ENCODE results near the gene SND1.
"Not testable (repeated sequence)": the region's sequence is repeated elsewhere in the genome, so short reads cannot be mapped to it uniquely, and the experiment has no call there.

The SND1 gene

GRCh38 chr7:127666602-127667001 lies 14.6 kb downstream of the SND1 start:
- no peaks in the 10 kb centered on the region for H3K9me3 Mint-ChIP-seq
- H3K36me3 Mint-ChIP-seq (ENCODE audit: low read depth), result peaks cover 85% of the 10 kb centered on the region
- no peak overlapping the region for H3K4me3 Mint-ChIP-seq
- peaks cover 73% of the 10 kb centered on the region for H3K4me1 Mint-ChIP-seq (ENCODE audit: low read depth)
- peak overlapping the region; percentile 94 for H3K27ac Mint-ChIP-seq
- no peak for DNase-seq
- no peaks in the 10 kb centered on the region for H3K27me3 Mint-ChIP-seq

GRCh38 chr7:127667017-127667670 lies 15.2 kb downstream of the SND1 start:
- Mint-ChIP-seq H3K9me3 (no peaks in the 10 kb centered on the region), H3K4me1 (ENCODE audit: low read depth) (peaks cover 75% of the 10 kb centered on the region), H3K4me3 (peak overlapping the region; percentile 27), H3K36me3 (ENCODE audit: low read depth) (peaks cover 86% of the 10 kb centered on the region), H3K27ac (peak overlapping the region; percentile 94), H3K27me3 (no peaks in the 10 kb centered on the region)
- no peak for DNase-seq

GRCh38 chr7:127667759-127668530 lies 16.0 kb downstream of the SND1 start:
- Mint-ChIP-seq H3K27me3 (no peaks in the 10 kb centered on the region), H3K36me3 (ENCODE audit: low read depth) (peaks cover 87% of the 10 kb centered on the region), H3K4me1 (ENCODE audit: low read depth) (peaks cover 74% of the 10 kb centered on the region), H3K27ac (peak overlapping the region; percentile 94), H3K4me3 (peak overlapping the region; percentile 27), H3K9me3 (no peaks in the 10 kb centered on the region)
- DNase-seq, result no peak

GRCh38 chr7:127671341-127671740 lies 19.3 kb downstream of the SND1 start:
- no peaks in the 10 kb centered on the region for H3K9me3 Mint-ChIP-seq
- H3K36me3 Mint-ChIP-seq (ENCODE audit: low read depth), result peaks cover 87% of the 10 kb centered on the region
- no peak for DNase-seq
- no peak overlapping the region for H3K27ac Mint-ChIP-seq
- H3K4me3 Mint-ChIP-seq, result no peak overlapping the region
- H3K4me1 Mint-ChIP-seq (ENCODE audit: low read depth), result peaks cover 62% of the 10 kb centered on the region
- no peaks in the 10 kb centered on the region for H3K27me3 Mint-ChIP-seq

- H3K27ac Mint-ChIP-seq, result no peak overlapping the region
- H3K9me3 Mint-ChIP-seq, result peaks cover 6% of the 10 kb centered on the region
- H3K27me3 Mint-ChIP-seq, result no peaks in the 10 kb centered on the region
- peaks cover 48% of the 10 kb centered on the region for H3K4me1 Mint-ChIP-seq (ENCODE audit: low read depth)
- no peak overlapping the region for H3K4me3 Mint-ChIP-seq
- no peak for DNase-seq
- peaks cover 90% of the 10 kb centered on the region for H3K36me3 Mint-ChIP-seq (ENCODE audit: low read depth)
Measured at GRCh38 chr7:127673902-127674301, 21.9 kb downstream of the SND1 start.

- H3K4me1 Mint-ChIP-seq (ENCODE audit: low read depth), result peaks cover 46% of the 10 kb centered on the region
- peaks cover 90% of the 10 kb centered on the region for H3K36me3 Mint-ChIP-seq (ENCODE audit: low read depth)
- no peak overlapping the region for H3K27ac Mint-ChIP-seq
- H3K9me3 Mint-ChIP-seq, result peaks cover 7% of the 10 kb centered on the region
- DNase-seq, result no peak
- no peak overlapping the region for H3K4me3 Mint-ChIP-seq
- H3K27me3 Mint-ChIP-seq, result no peaks in the 10 kb centered on the region
Measured at GRCh38 chr7:127674361-127674760, 22.4 kb downstream of the SND1 start.

GRCh38 chr7:127674923-127675322 lies 22.9 kb downstream of the SND1 start:
- Mint-ChIP-seq H3K4me1 (ENCODE audit: low read depth) (peaks cover 46% of the 10 kb centered on the region), H3K9me3 (peaks cover 13% of the 10 kb centered on the region), H3K36me3 (ENCODE audit: low read depth) (peaks cover 91% of the 10 kb centered on the region)
- H3K4me3 Mint-ChIP-seq, H3K27me3 Mint-ChIP-seq, H3K27ac Mint-ChIP-seq, DNase-seq: not testable (repeated sequence)

- H3K4me3 Mint-ChIP-seq, result no peak overlapping the region
- no peak for DNase-seq
- H3K36me3 Mint-ChIP-seq (ENCODE audit: low read depth), result peaks cover 92% of the 10 kb centered on the region
- peaks cover 17% of the 10 kb centered on the region for H3K9me3 Mint-ChIP-seq
- no peak overlapping the region for H3K27ac Mint-ChIP-seq
- peaks cover 48% of the 10 kb centered on the region for H3K4me1 Mint-ChIP-seq (ENCODE audit: low read depth)
- H3K27me3 Mint-ChIP-seq, result no peaks in the 10 kb centered on the region
Measured at GRCh38 chr7:127675721-127676120, 23.7 kb downstream of the SND1 start.

GRCh38 chr7:127677433-127678230 lies 25.6 kb downstream of the SND1 start:
- H3K27me3 Mint-ChIP-seq, result no peaks in the 10 kb centered on the region
- no peak for DNase-seq
- H3K36me3 Mint-ChIP-seq (ENCODE audit: low read depth), result peaks cover 91% of the 10 kb centered on the region
- H3K4me1 Mint-ChIP-seq (ENCODE audit: low read depth), result peaks cover 52% of the 10 kb centered on the region
- H3K9me3 Mint-ChIP-seq, result peaks cover 17% of the 10 kb centered on the region
- H3K4me3 Mint-ChIP-seq, result no peak overlapping the region
- H3K27ac Mint-ChIP-seq, result no peak overlapping the region

GRCh38 chr7:127678337-127678736 lies 26.3 kb downstream of the SND1 start:
- H3K27ac Mint-ChIP-seq, result no peak overlapping the region
- no peaks in the 10 kb centered on the region for H3K27me3 Mint-ChIP-seq
- H3K4me3 Mint-ChIP-seq, result no peak overlapping the region
- peaks cover 93% of the 10 kb centered on the region for H3K36me3 Mint-ChIP-seq (ENCODE audit: low read depth)
- H3K9me3 Mint-ChIP-seq, result peaks cover 17% of the 10 kb centered on the region
- no peak for DNase-seq
- peaks cover 58% of the 10 kb centered on the region for H3K4me1 Mint-ChIP-seq (ENCODE audit: low read depth)

GRCh38 chr7:127678947-127679346 lies 27.0 kb downstream of the SND1 start:
- peaks cover 62% of the 10 kb centered on the region for H3K4me1 Mint-ChIP-seq (ENCODE audit: low read depth)
- no peak for DNase-seq
- peaks cover 87% of the 10 kb centered on the region for H3K36me3 Mint-ChIP-seq (ENCODE audit: low read depth)
- H3K4me3 Mint-ChIP-seq, result no peak overlapping the region
- H3K27me3 Mint-ChIP-seq, result no peaks in the 10 kb centered on the region
- peak overlapping the region; percentile 84 for H3K27ac Mint-ChIP-seq
- H3K9me3 Mint-ChIP-seq, result peaks cover 17% of the 10 kb centered on the region

- Mint-ChIP-seq H3K36me3 (ENCODE audit: low read depth) (peaks cover 86% of the 10 kb centered on the region), H3K9me3 (peaks cover 17% of the 10 kb centered on the region), H3K27me3 (no peaks in the 10 kb centered on the region), H3K27ac (no peak overlapping the region), H3K4me1 (ENCODE audit: low read depth) (peaks cover 68% of the 10 kb centered on the region), H3K4me3 (no peak overlapping the region)
- DNase-seq, result no peak
Measured at GRCh38 chr7:127680983-127681382, 29.0 kb downstream of the SND1 start.

- H3K27ac Mint-ChIP-seq, result no peak overlapping the region
- no peaks in the 10 kb centered on the region for H3K27me3 Mint-ChIP-seq
- no peak overlapping the region for H3K4me3 Mint-ChIP-seq
- peaks cover 17% of the 10 kb centered on the region for H3K9me3 Mint-ChIP-seq
- no peak for DNase-seq
- peaks cover 85% of the 10 kb centered on the region for H3K36me3 Mint-ChIP-seq (ENCODE audit: low read depth)
- peaks cover 66% of the 10 kb centered on the region for H3K4me1 Mint-ChIP-seq (ENCODE audit: low read depth)
Measured at GRCh38 chr7:127682140-127682539, 30.1 kb downstream of the SND1 start.

GRCh38 chr7:127683776-127684681 lies 32.0 kb downstream of the SND1 start:
- no peak for DNase-seq
- H3K36me3 Mint-ChIP-seq (ENCODE audit: low read depth), result peaks cover 80% of the 10 kb centered on the region
- H3K4me3 Mint-ChIP-seq, result no peak overlapping the region
- no peak overlapping the region for H3K27ac Mint-ChIP-seq
- H3K9me3 Mint-ChIP-seq, result peaks cover 10% of the 10 kb centered on the region
- H3K27me3 Mint-ChIP-seq, result no peaks in the 10 kb centered on the region
- peaks cover 54% of the 10 kb centered on the region for H3K4me1 Mint-ChIP-seq (ENCODE audit: low read depth)
